ENCODE measurements around the gene PRPSAP2.
"Not testable (repeated sequence)": the region's sequence is repeated elsewhere in the genome, so short reads cannot be mapped to it uniquely, and the experiment has no call there.

The PRPSAP2 gene

GRCh38 chr17:18889658-18890057 lies 31.7 kb downstream of the PRPSAP2 start:
- no peak for DNase-seq

GRCh38 chr17:18891541-18891940 lies 33.6 kb downstream of the PRPSAP2 start:
- DNase-seq, result no peak

GRCh38 chr17:18896146-18896545 lies 38.2 kb downstream of the PRPSAP2 start:
- no peak for DNase-seq

- DNase-seq, result no peak
These were observed 39.0 kb downstream of the PRPSAP2 start for GRCh38 chr17:18896947-18897346.

GRCh38 chr17:18904482-18904881 lies 46.6 kb downstream of the PRPSAP2 start:
- no peak for DNase-seq

GRCh38 chr17:18905226-18905625 lies 47.3 kb downstream of the PRPSAP2 start:
- no peak for DNase-seq

- DNase-seq, result no peak
These were observed 52.4 kb downstream of the PRPSAP2 start for GRCh38 chr17:18910326-18910725.

- DNase-seq, result no peak
These were observed 53.0 kb downstream of the PRPSAP2 start for GRCh38 chr17:18910881-18911280.

GRCh38 chr17:18916816-18917500 lies 59.0 kb downstream of the PRPSAP2 start:
- DNase-seq, result no peak

GRCh38 chr17:18917506-18918032 lies 59.6 kb downstream of the PRPSAP2 start:
- no peak for DNase-seq

- no peak for DNase-seq
These were observed 62.0 kb downstream of the PRPSAP2 start for GRCh38 chr17:18919963-18920362.

- DNase-seq, result no peak
These were observed 63.0 kb downstream of the PRPSAP2 start for GRCh38 chr17:18920911-18921441.

- DNase-seq, result no peak
These were observed 63.6 kb downstream of the PRPSAP2 start for GRCh38 chr17:18921485-18921884.

- no peak for DNase-seq
These were observed 64.1 kb downstream of the PRPSAP2 start for GRCh38 chr17:18921912-18922451.

GRCh38 chr17:18922596-18922995 lies 64.7 kb downstream of the PRPSAP2 start:
- not testable (repeated sequence) for DNase-seq

GRCh38 chr17:18925187-18925586 lies 67.3 kb downstream of the PRPSAP2 start:
- DNase-seq, result no peak

- DNase-seq, result no peak
These were observed 70.7 kb downstream of the PRPSAP2 start for GRCh38 chr17:18928628-18929125.

- DNase-seq, result no peak
These were observed 74.6 kb downstream of the PRPSAP2 start for GRCh38 chr17:18932360-18933055.

- DNase-seq, result no peak
These were observed 75.4 kb downstream of the PRPSAP2 start for GRCh38 chr17:18933102-18934058.

- DNase-seq, result no peak
These were observed 80.2 kb downstream of the PRPSAP2 start for GRCh38 chr17:18937981-18938691.

GRCh38 chr17:18938692-18939023 lies 80.7 kb downstream of the PRPSAP2 start:
- DNase-seq, result no peak

GRCh38 chr17:18944646-18945045 lies 86.7 kb downstream of the PRPSAP2 start:
- no peak for DNase-seq

Data from NCI-H510A (cell line).